ENCODE results near the gene WDR48.

The WDR48 gene

DNA sequence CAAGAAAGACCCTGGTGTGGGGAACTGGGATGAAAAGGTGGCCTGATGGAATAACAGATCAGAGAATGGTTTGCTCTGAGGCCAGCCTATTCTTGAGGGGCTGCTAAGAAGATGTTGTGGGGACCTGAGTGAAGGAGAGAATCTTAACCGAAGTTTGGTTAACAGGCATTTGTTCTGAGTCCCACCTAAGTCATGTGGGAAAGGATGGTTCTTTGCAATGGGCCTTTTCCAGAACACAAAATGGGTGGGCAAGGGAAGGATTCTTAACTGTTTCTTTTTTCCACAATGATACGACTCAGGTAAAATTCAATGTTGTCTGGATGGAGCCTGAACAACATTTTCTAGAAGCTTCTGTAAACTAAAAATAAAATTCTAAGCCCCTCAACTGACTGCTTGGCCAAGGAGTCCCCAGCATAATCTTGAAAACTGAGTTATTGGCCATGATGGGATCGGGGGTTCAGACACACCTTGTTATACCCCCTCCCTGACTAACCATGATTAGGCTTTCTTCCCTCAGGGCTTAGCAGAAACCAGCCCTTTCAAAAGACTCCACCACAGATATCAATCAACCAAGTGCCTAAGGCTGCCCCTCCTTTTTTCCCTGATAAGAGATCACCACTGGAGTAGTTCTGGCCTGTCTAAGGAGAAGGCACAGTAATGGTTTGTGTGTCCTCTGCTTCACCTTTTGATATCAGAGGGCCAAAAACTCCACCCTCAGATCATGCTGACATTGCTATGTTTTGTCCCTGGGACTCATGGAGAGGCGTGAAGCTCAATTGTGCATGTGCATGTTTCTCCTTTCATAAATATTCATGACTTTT is 30.1 kb upstream of the WDR48 start:
- no peaks in the 10 kb centered on the region for H3K9me3 ChIP-seq (ENCODE audit: control insufficient read depth, low read length)
- TF ChIP-seq, protein P1, sequence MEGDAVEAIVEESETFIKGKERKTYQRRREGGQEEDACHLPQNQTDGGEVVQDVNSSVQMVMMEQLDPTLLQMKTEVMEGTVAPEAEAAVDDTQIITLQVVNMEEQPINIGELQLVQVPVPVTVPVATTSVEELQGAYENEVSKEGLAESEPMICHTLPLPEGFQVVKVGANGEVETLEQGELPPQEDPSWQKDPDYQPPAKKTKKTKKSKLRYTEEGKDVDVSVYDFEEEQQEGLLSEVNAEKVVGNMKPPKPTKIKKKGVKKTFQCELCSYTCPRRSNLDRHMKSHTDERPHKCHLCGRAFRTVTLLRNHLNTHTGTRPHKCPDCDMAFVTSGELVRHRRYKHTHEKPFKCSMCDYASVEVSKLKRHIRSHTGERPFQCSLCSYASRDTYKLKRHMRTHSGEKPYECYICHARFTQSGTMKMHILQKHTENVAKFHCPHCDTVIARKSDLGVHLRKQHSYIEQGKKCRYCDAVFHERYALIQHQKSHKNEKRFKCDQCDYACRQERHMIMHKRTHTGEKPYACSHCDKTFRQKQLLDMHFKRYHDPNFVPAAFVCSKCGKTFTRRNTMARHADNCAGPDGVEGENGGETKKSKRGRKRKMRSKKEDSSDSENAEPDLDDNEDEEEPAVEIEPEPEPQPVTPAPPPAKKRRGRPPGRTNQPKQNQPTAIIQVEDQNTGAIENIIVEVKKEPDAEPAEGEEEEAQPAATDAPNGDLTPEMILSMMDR (IDR thresholded peaks at IDR 0.05), result no peak
- no peak overlapping the region for H3K4me3 ChIP-seq (ENCODE audit: low read depth, low read length)
- no peak overlapping the region for H3K4me2 ChIP-seq (ENCODE audit: low read length)
- H3K79me2 ChIP-seq, result no peaks in the 10 kb centered on the region
- no peak overlapping the region for H2AFZ ChIP-seq
- no peaks in the 10 kb centered on the region for H3K36me3 ChIP-seq (ENCODE audit: control insufficient read depth, insufficient read depth, low read length)
- H3K27ac ChIP-seq, result no peak overlapping the region
- no peaks in the 10 kb centered on the region for H3K4me1 ChIP-seq
- H3K9ac ChIP-seq, result no peak overlapping the region
- H3K27me3 ChIP-seq (ENCODE audit: control insufficient read depth, insufficient read depth, low read length), result no peaks in the 10 kb centered on the region

DNA sequence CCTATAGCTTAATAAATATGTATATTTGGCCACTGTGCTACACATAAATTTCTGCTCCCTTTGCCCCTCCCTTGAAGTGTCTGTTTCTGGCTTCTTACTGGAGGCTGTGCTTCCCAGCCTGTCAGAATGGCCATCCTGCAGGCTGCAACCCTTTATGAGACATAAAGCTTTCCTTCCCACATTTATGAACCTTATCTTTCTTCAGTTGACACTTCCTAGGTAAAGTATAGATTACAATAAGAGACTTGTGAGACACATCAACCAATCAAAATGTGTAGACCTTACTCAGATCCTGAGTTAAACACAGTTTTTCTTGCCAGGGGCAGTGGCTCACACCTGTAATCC is 29.6 kb upstream of the WDR48 start:
- no peak overlapping the region for H2AFZ ChIP-seq
- H3K9ac ChIP-seq, result no peak overlapping the region
- H3K9me3 ChIP-seq (ENCODE audit: control insufficient read depth, low read length), result no peaks in the 10 kb centered on the region
- H3K27ac ChIP-seq, result no peak overlapping the region
- no peaks in the 10 kb centered on the region for H3K27me3 ChIP-seq (ENCODE audit: control insufficient read depth, insufficient read depth, low read length)
- no peaks in the 10 kb centered on the region for H3K79me2 ChIP-seq
- no peak overlapping the region for H3K4me3 ChIP-seq (ENCODE audit: low read depth, low read length)
- H3K4me1 ChIP-seq, result no peaks in the 10 kb centered on the region
- no peaks in the 10 kb centered on the region for H3K36me3 ChIP-seq (ENCODE audit: control insufficient read depth, insufficient read depth, low read length)
- no peak overlapping the region for H3K4me2 ChIP-seq (ENCODE audit: low read length)
- TF ChIP-seq, protein P1 (IDR thresholded peaks at IDR 0.05), result no peak

DNA sequence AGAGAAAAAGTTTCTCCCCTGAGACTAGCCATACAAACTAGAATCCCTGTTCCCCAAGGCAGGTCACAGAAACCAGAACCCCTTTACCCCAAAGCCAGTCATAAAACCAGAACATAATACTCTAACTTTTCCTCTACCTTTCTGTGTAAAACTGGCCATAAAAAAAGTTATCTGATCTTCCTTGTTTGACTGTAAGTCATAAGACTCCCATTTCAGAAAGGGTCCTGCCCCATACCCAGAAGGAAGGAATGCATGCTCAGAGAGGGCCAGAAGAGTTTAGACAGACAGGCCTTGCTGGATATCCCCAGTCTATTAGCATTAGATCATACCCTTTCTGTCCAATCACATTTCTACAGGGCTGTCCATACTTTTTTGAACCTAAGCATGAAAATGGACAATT is 27.3 kb upstream of the WDR48 start:
- no peak overlapping the region for H2AFZ ChIP-seq
- H3K9me3 ChIP-seq (ENCODE audit: control insufficient read depth, low read length), result no peaks in the 10 kb centered on the region
- no peak overlapping the region for H3K4me2 ChIP-seq (ENCODE audit: low read length)
- no peak overlapping the region for H3K4me3 ChIP-seq (ENCODE audit: low read depth, low read length)
- H3K27ac ChIP-seq, result no peak overlapping the region
- H3K4me1 ChIP-seq, result no peaks in the 10 kb centered on the region
- no peaks in the 10 kb centered on the region for H3K79me2 ChIP-seq
- H3K9ac ChIP-seq, result no peak overlapping the region
- no peaks in the 10 kb centered on the region for H3K36me3 ChIP-seq (ENCODE audit: control insufficient read depth, insufficient read depth, low read length)
- no peaks in the 10 kb centered on the region for H3K27me3 ChIP-seq (ENCODE audit: control insufficient read depth, insufficient read depth, low read length)
- TF ChIP-seq, protein P1 (IDR thresholded peaks at IDR 0.05), result no peak

DNA sequence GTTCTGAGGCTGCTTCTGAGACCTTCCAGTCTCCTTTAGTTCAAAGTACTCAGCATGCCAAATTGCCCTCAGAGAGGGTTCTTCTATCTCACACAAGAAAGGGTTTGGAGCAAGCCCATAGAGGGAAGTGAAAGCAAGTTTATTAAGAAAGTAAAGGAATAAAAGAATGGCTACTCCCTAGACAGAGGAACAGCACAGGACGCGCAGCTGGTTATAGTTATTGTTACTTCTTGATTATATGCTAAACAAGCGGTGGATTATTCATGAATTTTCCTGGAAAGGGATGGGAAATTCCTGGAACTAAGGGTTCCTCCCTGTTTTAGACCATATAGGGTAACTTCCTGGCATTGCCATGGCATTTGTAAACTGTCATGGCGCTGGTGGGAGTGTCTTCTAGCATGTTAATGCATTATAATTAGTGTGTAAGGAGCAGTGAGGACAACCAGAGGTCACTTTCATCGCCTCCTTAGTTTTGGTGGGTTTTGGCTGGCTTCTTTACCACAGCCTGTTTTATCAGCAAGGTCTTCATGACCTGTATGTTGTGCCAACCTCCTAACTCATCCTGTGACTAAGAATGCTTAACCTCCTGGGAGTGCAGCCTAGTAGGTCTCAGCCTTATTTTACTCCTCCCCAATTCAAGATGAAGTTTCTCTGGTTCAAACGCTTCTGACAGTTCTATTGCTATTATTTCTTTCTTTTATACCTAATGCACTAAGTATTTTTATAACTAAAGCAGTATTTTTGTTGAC is 26.4 kb upstream of the WDR48 start:
- Histone ChIP-seq H3K9ac (no peak overlapping the region), H3K27me3 (ENCODE audit: control insufficient read depth, insufficient read depth, low read length) (no peaks in the 10 kb centered on the region), H3K79me2 (no peaks in the 10 kb centered on the region), H3K9me3 (ENCODE audit: control insufficient read depth, low read length) (no peaks in the 10 kb centered on the region), H3K27ac (no peak overlapping the region), H2AFZ (no peak overlapping the region), H3K4me3 (ENCODE audit: low read depth, low read length) (no peak overlapping the region), H3K4me2 (ENCODE audit: low read length) (no peak overlapping the region), H3K36me3 (ENCODE audit: control insufficient read depth, insufficient read depth, low read length) (no peaks in the 10 kb centered on the region), H3K4me1 (no peaks in the 10 kb centered on the region)
- TF ChIP-seq, protein P1 (IDR thresholded peaks at IDR 0.05), result no peak
